Osteocyte (in vitro differentiated cells): ENCODE measurements around the gene RABGAP1L. TPM values are rescaled to one million over a fixed set of nuclear protein-coding genes. Genes with fewer than 3 reads are reported as not detected.

Experiments
- DNase-seq: peaks from one replicate; pipeline ENCODE4 v3.0.0; 2021; ENCODE audit warnings: mixed read lengths; ENCODE audit not compliant: unreplicated experiment; ENCODE audit errors: extremely low spot score
- H3K27ac Mint-ChIP-seq: one replicate; pipeline ENCODE4 v1.8.0; 2021; ENCODE audit warnings: mild to moderate bottlenecking, mixed read lengths; ENCODE audit not compliant: unreplicated experiment
- H3K27me3 Mint-ChIP-seq: one replicate; pipeline ENCODE4 v1.8.0; 2021; ENCODE audit warnings: mixed read lengths; ENCODE audit not compliant: unreplicated experiment
- H3K36me3 Mint-ChIP-seq: one replicate; pipeline ENCODE4 v1.8.0; 2021; ENCODE audit warnings: mixed read lengths; ENCODE audit not compliant: unreplicated experiment
- H3K4me1 Mint-ChIP-seq: one replicate; pipeline ENCODE4 v1.8.0; 2021; ENCODE audit warnings: mixed read lengths; ENCODE audit not compliant: unreplicated experiment
- H3K4me3 Mint-ChIP-seq: one replicate; pipeline ENCODE4 v1.8.0; 2021; ENCODE audit warnings: mild to moderate bottlenecking, moderate library complexity, mixed read lengths; ENCODE audit not compliant: unreplicated experiment
- H3K9me3 Mint-ChIP-seq: one replicate; pipeline ENCODE4 v1.8.0; 2021; ENCODE audit warnings: mixed read lengths; ENCODE audit not compliant: unreplicated experiment
- CTCF ChIP-seq: fragments of 200-600 bp; sonication (generic); IDR thresholded peaks from 2 replicates; pipeline ENCODE4 v1.5.0; 2021; ENCODE audit warnings: antibody characterized with exemption, mild to moderate bottlenecking, moderate library complexity
- total RNA-seq: library from RNA; stranded (reverse); gene quantifications from 2 replicates; pipeline ENCODE4 v1.2.1, GENCODE V29; 2021

RABGAP1L gene
- total RNA-seq, 1 donor from 2014 or later = 29.3 TPM

GRCh38 chr1:174652569-174653280 is 493.4 kb downstream of the RABGAP1L start:
- no peaks in the 10 kb centered on the region for H3K4me1 Mint-ChIP-seq
- H3K36me3 Mint-ChIP-seq = peaks cover 2% of the 10 kb centered on the region
- no peak for TF ChIP-seq CTCF
- H3K9me3 Mint-ChIP-seq = peaks cover 10% of the 10 kb centered on the region
- no peak for DNase-seq
- no peak overlapping the region for H3K27ac Mint-ChIP-seq
- no peaks in the 10 kb centered on the region for H3K27me3 Mint-ChIP-seq
- H3K4me3 Mint-ChIP-seq = no peak overlapping the region

GRCh38 chr1:174654560-174654959 is 495.2 kb downstream of the RABGAP1L start:
- no peak for TF ChIP-seq CTCF
- H3K36me3 Mint-ChIP-seq = peaks cover 2% of the 10 kb centered on the region
- no peak overlapping the region for H3K4me3 Mint-ChIP-seq
- no peak for DNase-seq
- H3K27ac Mint-ChIP-seq = no peak overlapping the region
- no peaks in the 10 kb centered on the region for H3K27me3 Mint-ChIP-seq
- peaks cover 10% of the 10 kb centered on the region for H3K9me3 Mint-ChIP-seq
- H3K4me1 Mint-ChIP-seq = peaks cover under 1% of the 10 kb centered on the region

GRCh38 chr1:174656409-174657059 is 497.2 kb downstream of the RABGAP1L start:
- Mint-ChIP-seq H3K4me1 (peaks cover 5% of the 10 kb centered on the region), H3K36me3 (peaks cover 2% of the 10 kb centered on the region), H3K9me3 (peaks cover 8% of the 10 kb centered on the region), H3K27ac (no peak overlapping the region), H3K4me3 (no peak overlapping the region), H3K27me3 (no peaks in the 10 kb centered on the region)
- no peak for TF ChIP-seq CTCF
- DNase-seq = no peak

- no peak for DNase-seq
- H3K36me3 Mint-ChIP-seq = peaks cover under 1% of the 10 kb centered on the region
- H3K4me1 Mint-ChIP-seq = peaks cover 5% of the 10 kb centered on the region
- H3K27me3 Mint-ChIP-seq = no peaks in the 10 kb centered on the region
- no peak for TF ChIP-seq CTCF
- no peak overlapping the region for H3K4me3 Mint-ChIP-seq
- peaks cover 6% of the 10 kb centered on the region for H3K9me3 Mint-ChIP-seq
- H3K27ac Mint-ChIP-seq = no peak overlapping the region
Observed at GRCh38 chr1:174657411-174657810, 498.1 kb downstream of the RABGAP1L start.

- H3K27ac Mint-ChIP-seq = no peak overlapping the region
- no peak for TF ChIP-seq CTCF
Observed at GRCh38 chr1:174657893-174658292, 498.6 kb downstream of the RABGAP1L start.

More at GRCh38 chr1:174657893-174658292, 498.6 kb downstream of the RABGAP1L start:
- Mint-ChIP-seq H3K4me1 (peaks cover 5% of the 10 kb centered on the region), H3K27me3 (no peaks in the 10 kb centered on the region), H3K36me3 (no peaks in the 10 kb centered on the region), H3K4me3 (no peak overlapping the region), H3K9me3 (peaks cover 6% of the 10 kb centered on the region)
- DNase-seq = no peak
